Measurements from ENCODE around the gene DAAM2.

GRCh38 chr6:39923861-39924260 is 131.7 kb downstream of the DAAM2 start:
- no peak for TF ChIP-seq ZNF274 (IDR thresholded peaks at IDR 0.05; ENCODE audit: low read depth, low read length)
- no peak for TF ChIP-seq YY1 (IDR thresholded peaks at IDR 0.05; ENCODE audit: insufficient read depth, insufficient read length)

Data from NT2/D1 (cell line).